Osteocyte (in vitro differentiated cells): ENCODE data around the gene COL27A1. TPM values are rescaled to one million over a fixed set of nuclear protein-coding genes. Genes with fewer than 3 reads are reported as not detected.

ENCODE experiments used
- DNase-seq: peaks from one replicate; pipeline ENCODE4 v3.0.0; 2021; ENCODE audit warnings: mixed read lengths; ENCODE audit not compliant: unreplicated experiment; ENCODE audit errors: extremely low spot score
- H3K27ac Mint-ChIP-seq: one replicate; pipeline ENCODE4 v1.8.0; 2021; ENCODE audit warnings: mild to moderate bottlenecking, mixed read lengths; ENCODE audit not compliant: unreplicated experiment
- H3K27me3 Mint-ChIP-seq: one replicate; pipeline ENCODE4 v1.8.0; 2021; ENCODE audit warnings: mixed read lengths; ENCODE audit not compliant: unreplicated experiment
- H3K36me3 Mint-ChIP-seq: one replicate; pipeline ENCODE4 v1.8.0; 2021; ENCODE audit warnings: mixed read lengths; ENCODE audit not compliant: unreplicated experiment
- H3K4me1 Mint-ChIP-seq: one replicate; pipeline ENCODE4 v1.8.0; 2021; ENCODE audit warnings: mixed read lengths; ENCODE audit not compliant: unreplicated experiment
- H3K4me3 Mint-ChIP-seq: one replicate; pipeline ENCODE4 v1.8.0; 2021; ENCODE audit warnings: mild to moderate bottlenecking, moderate library complexity, mixed read lengths; ENCODE audit not compliant: unreplicated experiment
- H3K9me3 Mint-ChIP-seq: one replicate; pipeline ENCODE4 v1.8.0; 2021; ENCODE audit warnings: mixed read lengths; ENCODE audit not compliant: unreplicated experiment
- CTCF ChIP-seq: fragments of 200-600 bp; sonication (generic); IDR thresholded peaks from 2 replicates; pipeline ENCODE4 v1.5.0; 2021; ENCODE audit warnings: antibody characterized with exemption, mild to moderate bottlenecking, moderate library complexity
- microRNA-seq: library from miRNA; unstranded; fragments of <30 nt; microRNA quantifications from one replicate; pipeline ENCODE4 v1.1.0, GENCODE V29; 2020; ENCODE audit not compliant: unreplicated experiment
- total RNA-seq: library from RNA; stranded (reverse); gene quantifications from 2 replicates; pipeline ENCODE4 v1.2.1, GENCODE V29; 2021

COL27A1 gene
- total RNA-seq, 1 donor from 2014 or later, result 44.4 TPM

GRCh38 chr9:114357360-114357759 lies 202.0 kb downstream of the COL27A1 start:
- TF ChIP-seq CTCF, result no peak
- no peak overlapping the region for H3K4me3 Mint-ChIP-seq
- H3K27me3 Mint-ChIP-seq, result no peaks in the 10 kb centered on the region
- H3K36me3 Mint-ChIP-seq, result peaks cover 43% of the 10 kb centered on the region
- no peak for DNase-seq
- H3K4me1 Mint-ChIP-seq, result no peaks in the 10 kb centered on the region
- no peak overlapping the region for H3K27ac Mint-ChIP-seq
- H3K9me3 Mint-ChIP-seq, result no peaks in the 10 kb centered on the region

- no peak overlapping the region for H3K4me3 Mint-ChIP-seq
- H3K36me3 Mint-ChIP-seq, result peaks cover 45% of the 10 kb centered on the region
- H3K27me3 Mint-ChIP-seq, result no peaks in the 10 kb centered on the region
- no peak for TF ChIP-seq CTCF
- H3K4me1 Mint-ChIP-seq, result no peaks in the 10 kb centered on the region
- no peak for DNase-seq
- no peak overlapping the region for H3K27ac Mint-ChIP-seq
- no peaks in the 10 kb centered on the region for H3K9me3 Mint-ChIP-seq
Measured at GRCh38 chr9:114357911-114358328, 202.6 kb downstream of the COL27A1 start.

- Mint-ChIP-seq H3K9me3 (no peaks in the 10 kb centered on the region), H3K4me3 (no peak overlapping the region), H3K4me1 (no peaks in the 10 kb centered on the region), H3K27ac (no peak overlapping the region), H3K27me3 (no peaks in the 10 kb centered on the region), H3K36me3 (peaks cover 59% of the 10 kb centered on the region)
- no peak for TF ChIP-seq CTCF
- no peak for DNase-seq
Measured at GRCh38 chr9:114359801-114360200, 204.5 kb downstream of the COL27A1 start.

- peaks cover 9% of the 10 kb centered on the region for H3K4me1 Mint-ChIP-seq
Measured at GRCh38 chr9:114361542-114361941, 206.2 kb downstream of the COL27A1 start.

More at GRCh38 chr9:114361542-114361941, 206.2 kb downstream of the COL27A1 start:
- Mint-ChIP-seq H3K36me3 (peaks cover 60% of the 10 kb centered on the region), H3K27me3 (no peaks in the 10 kb centered on the region), H3K9me3 (no peaks in the 10 kb centered on the region), H3K4me3 (no peak overlapping the region), H3K27ac (no peak overlapping the region)
- no peak for DNase-seq
- TF ChIP-seq CTCF, result no peak

Small RNA genes lying within 50 kb of the gene (microRNA-seq; reads per million reads assigned to microRNA genes)
- 4,466 reads per million, percentile 90 among the genes with 10 or more reads in this experiment for gene MIR455

Other genes starting within 250 kb of the COL27A1 start
- not detected in 2 replicates for gene AMBP, start 77.2 kb upstream of the COL27A1 start, total RNA-seq
- gene KIF12, start 56.2 kb upstream of the COL27A1 start, total RNA-seq, result 0.47 and 0.64 TPM in 2 replicates
- gene ORM1, start 167.6 kb downstream of the COL27A1 start, total RNA-seq, result not detected in 2 replicates
- not detected in 2 replicates for gene ORM2, start 174.3 kb downstream of the COL27A1 start, total RNA-seq
- 36.0 and 37.0 TPM in 2 replicates for gene AKNA, start 232.4 kb downstream of the COL27A1 start, total RNA-seq